ENCODE measurements around the gene CDKAL1. TPM values are rescaled to one million over a fixed set of nuclear protein-coding genes. Genes with fewer than 3 reads are reported as not detected.

CDKAL1 gene
- total and polyA plus RNA-seq, 2 of the 13 experiments (the other 11 are each of a cell fraction or from before 2014, with no cell fraction given), result 9.5 to 27.7 TPM

- ChIA-PET POLR2A (no interaction called here), CTCF (ENCODE audit: low intra/inter-chr PET ratio, low total read pairs) (no interaction called here)
- no peaks in the 10 kb centered on the region for H3K9me3 ChIP-seq (ENCODE audit: low read length)
- H3K9ac ChIP-seq (ENCODE audit: insufficient read depth, low read depth, low read length), result no peak overlapping the region
- TF ChIP-seq MAFK (conservative IDR thresholded peaks at IDR 0.05 in 1 of 2, IDR thresholded peaks at IDR 0.05 in 1 of 2; ENCODE audit: low read length in 2 of 2) (no peak), ZNF317 (CRISPR knock-in tag; IDR thresholded peaks at IDR 0.05) (no peak), MTF2 (CRISPR knock-in tag; IDR thresholded peaks at IDR 0.05; ENCODE audit: borderline replicate concordance) (no peak), ZNF263 (CRISPR knock-in tag; IDR thresholded peaks at IDR 0.05) (no peak), ZSCAN9 (CRISPR knock-in tag; IDR thresholded peaks at IDR 0.05; ENCODE audit: borderline replicate concordance) (no peak), EHMT2 (IDR thresholded peaks at IDR 0.05; ENCODE audit: borderline replicate concordance, low read depth, low read length) (no peak), ZNF510 (CRISPR knock-in tag; IDR thresholded peaks at IDR 0.05; ENCODE audit: low read depth) (no peak), ZNF512B (CRISPR knock-in tag; IDR thresholded peaks at IDR 0.05; ENCODE audit: borderline replicate concordance) (no peak), SMAD9 (CRISPR knock-in tag; IDR thresholded peaks at IDR 0.05) (no peak), ZNF607 (CRISPR knock-in tag; IDR thresholded peaks at IDR 0.05; ENCODE audit: borderline replicate concordance) (no peak), ZBTB20 (CRISPR knock-in tag; IDR thresholded peaks at IDR 0.05; ENCODE audit: borderline replicate concordance, low read depth) (no peak), NFE2L1 (CRISPR knock-in tag; IDR thresholded peaks at IDR 0.05; ENCODE audit: borderline replicate concordance) (no peak), ZNF549 (CRISPR knock-in tag; IDR thresholded peaks at IDR 0.05) (no peak), RORA (CRISPR knock-in tag; IDR thresholded peaks at IDR 0.05) (no peak), ZGPAT (CRISPR knock-in tag; IDR thresholded peaks at IDR 0.05) (no peak), CEBPG (CRISPR knock-in tag; IDR thresholded peaks at IDR 0.05) (no peak), ZBTB33 (CRISPR knock-in tag; IDR thresholded peaks at IDR 0.05) (no peak), SMYD3 (CRISPR knock-in tag; IDR thresholded peaks at IDR 0.05) (no peak), ZNF530 (CRISPR knock-in tag; IDR thresholded peaks at IDR 0.05; ENCODE audit: low read depth) (no peak), ZNF883 (CRISPR knock-in tag; IDR thresholded peaks at IDR 0.05; ENCODE audit: not compliant biosample characterization) (no peak)
- in situ Hi-C loops (cut with HindIII; ENCODE audit: extremely low pct_ligation_motif_present, low pct_unique_long_range_greater_than_20kb) (no loop called here), intact Hi-C loops (cut with micrococcal nuclease; ENCODE audit: unreplicated experiment) (no loop called here)
- BruUV-seq (replicated peaks), result no TSS peak
- WGBS (ENCODE audit: low lambda C conversion rate), result 98% methylated on average over 7 of the region's 7 CpGs
- DNase-seq (ENCODE audit: low spot score) (no peak), ATAC-seq (no peak), FAIRE-seq (no peak)
- H3K4me2 ChIP-seq (ENCODE audit: low read depth, low read length), result no peak overlapping the region
- H3K27ac ChIP-seq (ENCODE audit: extremely low read length, insufficient read depth, low read length), result no peak overlapping the region
- H3K27me3 ChIP-seq (ENCODE audit: control insufficient read depth in 1 of 2, insufficient read depth in 2 of 2, low read length in 2 of 2), result no peaks in the 10 kb centered on the region
- no peak overlapping the region for H2AFZ ChIP-seq (ENCODE audit: low read length)
- no peaks in the 10 kb centered on the region for H3K36me3 ChIP-seq (replicated peaks in 1 of 2; ENCODE audit: control insufficient read depth in 1 of 2, insufficient read depth in 2 of 2, low read length in 2 of 2)
- H4K20me1 ChIP-seq (ENCODE audit: insufficient read depth, low read length), result no peaks in the 10 kb centered on the region
- no peaks in the 10 kb centered on the region for H3K79me2 ChIP-seq (ENCODE audit: insufficient read depth, low read length)
- no peak overlapping the region for H3K4me3 ChIP-seq (replicated peaks in 1 of 3; ENCODE audit: insufficient read depth in 1 of 3, low read depth in 2 of 3, low read length in 3 of 3)
- 0 out of 2 replicates have a peak, but pooled peaks cover 6% of the 10 kb centered on the region for H3K4me1 ChIP-seq (ENCODE audit: insufficient read depth, low read length)
Observed at GRCh38 chr6:21135484-21136013, 601.3 kb downstream of the CDKAL1 start.
